Activated CD4-positive, alpha-beta memory T cell treated with anti-CD3 and anti-CD28 coated beads for 36 hours (primary cell): Measurements from ENCODE around the gene F3. TPM values are rescaled to one million over a fixed set of nuclear protein-coding genes. Genes with fewer than 3 reads are reported as not detected.

Experiments used
- CTCF ChIA-PET: fragments of 350-600 bp; sonication (Branson Sonifier 250); formaldehyde crosslinking; loops from one replicate; lab custom pipeline; 2021; ENCODE audit warnings: antibody characterized with exemption, inconsistent platforms; lab: Charles Lee
- POLR2A ChIA-PET: fragments of 350-600 bp; sonication (Branson Sonifier 250); formaldehyde crosslinking; loops from one replicate; lab custom pipeline; 2021; ENCODE audit warnings: antibody characterized with exemption; lab: Charles Lee
- DNase-seq: peaks from one replicate; pipeline ENCODE4 v3.0.0-alpha.2; 2020
- H3K27ac Mint-ChIP-seq: one replicate; pipeline ENCODE4 v1.8.0; 2021; ENCODE audit warnings: mixed read lengths
- H3K27me3 Mint-ChIP-seq: one replicate; pipeline ENCODE4 v1.8.0; 2021; ENCODE audit warnings: mixed read lengths
- H3K36me3 Mint-ChIP-seq: one replicate; pipeline ENCODE4 v1.8.0; 2021; ENCODE audit warnings: mixed read lengths
- H3K4me1 Mint-ChIP-seq: one replicate; pipeline ENCODE4 v1.8.0; 2021; ENCODE audit warnings: low read depth, mixed read lengths
- H3K4me3 Mint-ChIP-seq: one replicate; pipeline ENCODE4 v1.8.0; 2021; ENCODE audit warnings: mild to moderate bottlenecking, mixed read lengths
- H3K9me3 Mint-ChIP-seq: one replicate; pipeline ENCODE4 v1.8.0; 2021; ENCODE audit warnings: mixed read lengths
- intact Hi-C: fragments of 100-400 bp; cut with micrococcal nuclease; formaldehyde crosslinking; loops from one replicate; pipeline ENCODE4 v1.15.1; 2023
- total RNA-seq, 2 experiments: library from RNA; stranded (reverse); gene quantifications; one replicate each; pipeline ENCODE4 v1.2.3, GENCODE V29; 2021

Gene F3
- total RNA-seq, 2 experiments from 2014 or later, result 0.15 to 0.33 TPM

DNA sequence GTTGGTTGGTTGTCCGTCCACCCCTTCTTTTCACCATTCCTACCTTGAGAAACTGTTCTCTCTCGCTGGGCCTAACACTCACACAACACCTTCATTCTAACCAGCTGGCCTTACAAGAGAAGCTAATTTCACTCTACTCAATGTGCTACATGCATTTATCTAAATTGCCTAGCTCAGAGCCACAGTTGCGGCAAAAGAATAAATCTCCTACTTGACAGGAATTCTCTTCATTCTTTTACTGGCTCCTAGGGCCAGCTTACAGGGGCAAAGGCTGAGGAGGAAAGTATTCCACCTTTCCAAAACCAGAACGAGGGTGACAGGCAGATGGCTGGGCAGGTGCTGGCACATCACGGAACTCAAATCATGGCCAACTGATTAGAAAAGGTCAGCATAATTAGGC is 6.5 kb downstream of the F3 start:
- Mint-ChIP-seq H3K27me3 (peaks cover 34% of the 10 kb centered on the region), H3K4me3 (no peak overlapping the region), H3K27ac (no peak overlapping the region), H3K36me3 (no peaks in the 10 kb centered on the region), H3K4me1 (no peaks in the 10 kb centered on the region), H3K9me3 (no peaks in the 10 kb centered on the region)
- ChIA-PET POLR2A (no interaction called here), CTCF (no interaction called here)
- intact Hi-C loops, result no loop called here
- DNase-seq, result no peak

- CTCF ChIA-PET, result no interaction called here
- H3K9me3 Mint-ChIP-seq, result no peaks in the 10 kb centered on the region
- no peaks in the 10 kb centered on the region for H3K36me3 Mint-ChIP-seq
- intact Hi-C loops, result no loop called here
- POLR2A ChIA-PET, result no interaction called here
- H3K27ac Mint-ChIP-seq, result no peak overlapping the region
- no peaks in the 10 kb centered on the region for H3K4me1 Mint-ChIP-seq
- H3K4me3 Mint-ChIP-seq, result no peak overlapping the region
- DNase-seq, result no peak
- peaks cover 13% of the 10 kb centered on the region for H3K27me3 Mint-ChIP-seq
Measured at GRCh38 chr1:94532077-94532476, 9.5 kb downstream of the F3 start.

- DNase-seq, result no peak
- no peaks in the 10 kb centered on the region for H3K9me3 Mint-ChIP-seq
- no peaks in the 10 kb centered on the region for H3K4me1 Mint-ChIP-seq
- POLR2A ChIA-PET, result no interaction called here
- H3K4me3 Mint-ChIP-seq, result no peak overlapping the region
- H3K27me3 Mint-ChIP-seq, result peaks cover 9% of the 10 kb centered on the region
- no peaks in the 10 kb centered on the region for H3K36me3 Mint-ChIP-seq
- intact Hi-C loops, result no loop called here
- H3K27ac Mint-ChIP-seq, result no peak overlapping the region
- CTCF ChIA-PET, result no interaction called here
Measured at GRCh38 chr1:94531664-94532063, 9.9 kb downstream of the F3 start.

- intact Hi-C loops, result no loop called here
- POLR2A ChIA-PET, result no interaction called here
- Mint-ChIP-seq H3K4me3 (no peak overlapping the region), H3K27ac (no peak overlapping the region), H3K27me3 (peaks cover 2% of the 10 kb centered on the region), H3K4me1 (no peaks in the 10 kb centered on the region), H3K36me3 (no peaks in the 10 kb centered on the region), H3K9me3 (no peaks in the 10 kb centered on the region)
- CTCF ChIA-PET, result no interaction called here
- no peak for DNase-seq
Measured at GRCh38 chr1:94530373-94530878, 11.1 kb downstream of the F3 start.

DNA sequence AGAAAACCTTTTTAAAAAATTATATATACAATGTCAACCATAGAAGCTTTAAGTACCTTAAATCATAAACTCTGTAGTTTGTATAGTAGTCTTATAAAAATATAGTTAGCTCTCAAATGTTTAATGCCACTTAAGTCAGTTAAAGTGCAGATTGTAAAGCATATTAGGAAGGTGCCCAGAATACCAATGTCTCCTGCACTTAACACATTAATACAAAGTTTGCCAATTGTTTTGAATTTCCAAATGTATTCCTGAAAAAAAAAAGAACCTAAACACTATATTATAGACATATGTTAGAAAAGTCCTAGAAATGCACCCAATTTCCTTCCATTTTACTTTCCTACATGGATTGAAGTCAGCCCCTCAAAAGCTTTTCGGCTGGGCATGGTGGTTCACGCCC is 12.1 kb downstream of the F3 start:
- POLR2A ChIA-PET, result no interaction called here

GRCh38 chr1:94528826-94529225 is 12.7 kb downstream of the F3 start:
- no peak overlapping the region for H3K4me3 Mint-ChIP-seq
- H3K27me3 Mint-ChIP-seq, result peaks cover 2% of the 10 kb centered on the region
- no peak overlapping the region for H3K27ac Mint-ChIP-seq
- DNase-seq, result no peak
- H3K36me3 Mint-ChIP-seq, result no peaks in the 10 kb centered on the region
- intact Hi-C loops, result no loop called here
- POLR2A ChIA-PET, result no interaction called here
- H3K4me1 Mint-ChIP-seq, result no peaks in the 10 kb centered on the region
- H3K9me3 Mint-ChIP-seq, result no peaks in the 10 kb centered on the region
- CTCF ChIA-PET, result interaction anchor here (1.1 kb wide), 1 partner anchor 276 kb away, joined by 3 read pairs; no protein-coding TSS in a partner anchor

More for the DNA sequence above, 12.1 kb downstream of the F3 start:
- intact Hi-C loops, result no loop called here
- CTCF ChIA-PET, result no interaction called here
- Mint-ChIP-seq H3K9me3 (no peaks in the 10 kb centered on the region), H3K27me3 (peaks cover 2% of the 10 kb centered on the region), H3K27ac (no peak overlapping the region), H3K4me1 (no peaks in the 10 kb centered on the region), H3K36me3 (no peaks in the 10 kb centered on the region), H3K4me3 (no peak overlapping the region)
- no peak for DNase-seq

- peaks cover 2% of the 10 kb centered on the region for H3K27me3 Mint-ChIP-seq
- CTCF ChIA-PET, result interaction anchor here (1.1 kb wide), 1 partner anchor 277 kb away, joined by 3 read pairs; no protein-coding TSS in a partner anchor
- H3K9me3 Mint-ChIP-seq, result no peaks in the 10 kb centered on the region
- no peak for DNase-seq
- no peak overlapping the region for H3K27ac Mint-ChIP-seq
- H3K36me3 Mint-ChIP-seq, result no peaks in the 10 kb centered on the region
- H3K4me1 Mint-ChIP-seq, result no peaks in the 10 kb centered on the region
- H3K4me3 Mint-ChIP-seq, result no peak overlapping the region
- intact Hi-C loops, result no loop called here
- POLR2A ChIA-PET, result no interaction called here
Measured at GRCh38 chr1:94528299-94528698, 13.3 kb downstream of the F3 start.

- Mint-ChIP-seq H3K36me3 (no peaks in the 10 kb centered on the region), H3K27ac (no peak overlapping the region), H3K27me3 (no peaks in the 10 kb centered on the region), H3K4me3 (no peak overlapping the region), H3K9me3 (no peaks in the 10 kb centered on the region), H3K4me1 (no peaks in the 10 kb centered on the region)
- POLR2A ChIA-PET, result no interaction called here
- intact Hi-C loops, result no loop called here
- CTCF ChIA-PET, result interaction anchor here (1.0 kb wide), 1 partner anchor 14 kb away, joined by 3 read pairs; no protein-coding TSS in a partner anchor
- no peak for DNase-seq
Measured at GRCh38 chr1:94527447-94528031, 14.0 kb downstream of the F3 start.

DNA sequence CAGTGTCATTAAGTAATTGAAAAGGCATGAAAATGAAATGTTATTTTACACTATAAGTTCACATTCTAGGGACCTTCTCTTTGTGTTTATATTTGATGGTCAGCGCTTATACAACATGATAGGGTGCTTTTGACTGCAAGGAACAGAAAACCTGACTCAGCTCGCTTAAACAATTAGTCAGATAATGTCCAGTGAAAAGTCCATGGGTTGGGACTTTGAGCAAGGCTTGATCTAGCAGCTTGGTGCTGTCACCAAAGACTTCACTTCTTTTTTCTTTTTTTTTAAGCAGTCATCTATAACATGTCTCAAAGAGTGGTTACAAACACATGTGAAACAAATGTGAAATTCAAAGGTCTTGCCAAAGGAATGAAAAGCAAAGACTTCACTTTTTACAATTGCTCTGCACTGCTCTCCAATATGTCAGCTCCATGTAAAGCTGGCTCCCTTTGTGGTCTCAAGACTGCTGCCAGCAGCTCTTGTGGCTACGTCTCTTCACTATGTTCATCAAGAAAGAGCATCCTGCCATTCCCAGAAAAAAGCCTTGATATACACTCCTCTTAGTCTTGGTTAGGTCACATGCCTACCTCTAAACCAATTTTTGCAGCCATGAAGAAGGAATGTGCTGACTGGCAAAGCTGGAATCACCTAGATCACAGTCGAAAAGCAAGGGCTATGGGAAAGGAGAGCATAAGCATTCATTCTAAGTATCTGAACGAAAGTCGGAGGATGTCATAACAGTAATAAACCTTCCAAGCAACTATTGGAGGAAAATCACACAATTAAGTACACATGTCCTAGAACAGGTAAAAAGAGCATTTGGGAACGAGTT is 15.2 kb downstream of the F3 start:
- intact Hi-C loops, result no loop called here
- ChIA-PET CTCF (interaction anchor here (1.0 kb wide), 2 partner anchors 12 to 13 kb away, joined by 3 to 4 read pairs; no protein-coding TSS in a partner anchor), POLR2A (no interaction called here)
- Mint-ChIP-seq H3K9me3 (no peaks in the 10 kb centered on the region), H3K4me1 (no peaks in the 10 kb centered on the region), H3K4me3 (no peak overlapping the region), H3K27ac (no peak overlapping the region), H3K27me3 (no peaks in the 10 kb centered on the region), H3K36me3 (no peaks in the 10 kb centered on the region)
- DNase-seq, result no peak

DNA sequence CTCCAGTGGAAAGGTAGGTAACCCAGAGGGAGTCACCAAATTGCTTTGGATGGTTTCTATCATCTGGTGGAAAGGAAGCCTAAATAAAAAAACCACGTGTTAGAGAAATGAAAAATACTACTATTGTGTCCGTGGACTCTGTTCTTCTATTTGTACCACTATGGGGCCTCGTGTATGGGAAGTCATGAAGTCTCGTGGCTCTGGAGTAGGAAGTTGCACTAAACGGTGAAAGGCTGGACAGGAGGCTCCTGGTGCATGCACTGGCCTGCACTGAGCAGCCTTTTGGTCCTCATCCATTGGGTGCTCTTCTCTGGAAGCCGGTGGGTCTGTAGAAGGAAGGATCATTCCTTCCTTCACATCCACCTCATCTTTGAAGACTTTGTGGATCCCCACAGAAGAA is 17.0 kb downstream of the F3 start:
- H3K4me3 Mint-ChIP-seq, result no peak overlapping the region
- CTCF ChIA-PET, result no interaction called here
- H3K9me3 Mint-ChIP-seq, result no peaks in the 10 kb centered on the region
- no peak for DNase-seq
- H3K4me1 Mint-ChIP-seq, result no peaks in the 10 kb centered on the region
- H3K36me3 Mint-ChIP-seq, result no peaks in the 10 kb centered on the region
- no peak overlapping the region for H3K27ac Mint-ChIP-seq
- POLR2A ChIA-PET, result no interaction called here
- intact Hi-C loops, result no loop called here
- H3K27me3 Mint-ChIP-seq, result no peaks in the 10 kb centered on the region

- intact Hi-C loops, result loop anchor here (2.0 kb wide), 1 partner anchor 282 kb away; no protein-coding TSS in a partner anchor
- Mint-ChIP-seq H3K4me3 (no peak overlapping the region), H3K4me1 (no peaks in the 10 kb centered on the region), H3K27me3 (no peaks in the 10 kb centered on the region), H3K27ac (no peak overlapping the region), H3K36me3 (peaks cover 8% of the 10 kb centered on the region), H3K9me3 (no peaks in the 10 kb centered on the region)
- no peak for DNase-seq
- POLR2A ChIA-PET, result no interaction called here
- CTCF ChIA-PET, result no interaction called here
Measured at GRCh38 chr1:94522304-94522703, 19.3 kb downstream of the F3 start.

GRCh38 chr1:94519351-94519750 is 22.2 kb downstream of the F3 start:
- POLR2A ChIA-PET, result no interaction called here
- no peaks in the 10 kb centered on the region for H3K27me3 Mint-ChIP-seq
- CTCF ChIA-PET, result interaction anchor here (1.4 kb wide), 1 partner anchor 286 kb away, joined by 4 read pairs; no protein-coding TSS in a partner anchor
- H3K27ac Mint-ChIP-seq, result no peak overlapping the region
- intact Hi-C loops, result no loop called here
- H3K9me3 Mint-ChIP-seq, result no peaks in the 10 kb centered on the region
- H3K36me3 Mint-ChIP-seq, result peaks cover 8% of the 10 kb centered on the region
- H3K4me3 Mint-ChIP-seq, result no peak overlapping the region
- no peaks in the 10 kb centered on the region for H3K4me1 Mint-ChIP-seq
- no peak for DNase-seq
